ENCODE measurements around the gene ZNF8.
A peak's percentile ranks its signal among the peaks of the same experiment; 100 is the strongest.
"Not testable (repeated sequence)": the region's sequence is repeated elsewhere in the genome, so short reads cannot be mapped to it uniquely, and the experiment has no call there.

The ZNF8 gene
- 11.0 to 24.6 reads per million in 2 experiments for total RNA-seq

- peak; percentile 92 for DNase-seq (ENCODE audit: low read depth)
Observed at GRCh38 chr19:58278541-58279041, at the start of gene ZNF8. Gene ZNF8, plus strand, starts transcription at chr19:58278955. Its CDS starts 127 bp downstream, at chr19:58279082.

GRCh38 chr19:58229255-58229639 is 49.5 kb upstream of the ZNF8 start:
- DNase-seq (ENCODE audit: low read depth): no peak

GRCh38 chr19:58237324-58237723 is 41.4 kb upstream of the ZNF8 start:
- DNase-seq (ENCODE audit: low read depth): no peak

- no peak for DNase-seq (ENCODE audit: low read depth)
Observed at GRCh38 chr19:58243351-58243750, 35.4 kb upstream of the ZNF8 start.

GRCh38 chr19:58248886-58249285 is 29.9 kb upstream of the ZNF8 start:
- no peak for DNase-seq (ENCODE audit: low read depth)

- DNase-seq (ENCODE audit: low read depth): no peak
Observed at GRCh38 chr19:58252102-58252685, 26.6 kb upstream of the ZNF8 start.

- not testable (repeated sequence) for DNase-seq (ENCODE audit: low read depth)
Observed at GRCh38 chr19:58258259-58258658, 20.5 kb upstream of the ZNF8 start.

GRCh38 chr19:58261600-58261967 is 17.2 kb upstream of the ZNF8 start:
- DNase-seq (ENCODE audit: low read depth): no peak

GRCh38 chr19:58261968-58262921 is 16.5 kb upstream of the ZNF8 start:
- DNase-seq (ENCODE audit: low read depth): no peak

- no peak for DNase-seq (ENCODE audit: low read depth)
Observed at GRCh38 chr19:58262922-58263296, 15.8 kb upstream of the ZNF8 start.

- DNase-seq (ENCODE audit: low read depth): no peak
Observed at GRCh38 chr19:58265100-58265499, 13.7 kb upstream of the ZNF8 start.

GRCh38 chr19:58268344-58268743 is 10.4 kb upstream of the ZNF8 start:
- DNase-seq (ENCODE audit: low read depth): no peak

GRCh38 chr19:58274771-58275201 is 4.0 kb upstream of the ZNF8 start:
- no peak for DNase-seq (ENCODE audit: low read depth)

- DNase-seq (ENCODE audit: low read depth): no peak
Observed at GRCh38 chr19:58275564-58275963, 3.2 kb upstream of the ZNF8 start.

GRCh38 chr19:58277197-58277596 is 1.6 kb upstream of the ZNF8 start:
- no peak for DNase-seq (ENCODE audit: low read depth)

- DNase-seq (ENCODE audit: low read depth): no peak
Observed at GRCh38 chr19:58277748-58278540, 811 bp upstream of the ZNF8 start.

- DNase-seq (ENCODE audit: low read depth): peak; percentile 11
Observed at GRCh38 chr19:58279042-58279924, 528 bp downstream of the ZNF8 start.

GRCh38 chr19:58279925-58280316 is 1.2 kb downstream of the ZNF8 start:
- DNase-seq (ENCODE audit: low read depth): no peak

GRCh38 chr19:58284199-58284598 is 5.4 kb downstream of the ZNF8 start:
- DNase-seq (ENCODE audit: low read depth): no peak

GRCh38 chr19:58291943-58292342 is 13.2 kb downstream of the ZNF8 start:
- no peak for DNase-seq (ENCODE audit: low read depth)

- DNase-seq (ENCODE audit: low read depth): no peak
Observed at GRCh38 chr19:58294743-58295374, 16.1 kb downstream of the ZNF8 start.

All from T follicular helper cell (primary cell).